Measurements from ENCODE around the gene RMDN3. TPM values are rescaled to one million over a fixed set of nuclear protein-coding genes. Genes with fewer than 3 reads are reported as not detected.
A peak's percentile ranks its signal among the peaks of the same experiment; 100 is the strongest.

RMDN3 gene
- total and polyA plus RNA-seq, 2 of the 13 experiments (the other 11 are each of a cell fraction or from before 2014, with no cell fraction given): 16.8 to 19.5 TPM

DNA sequence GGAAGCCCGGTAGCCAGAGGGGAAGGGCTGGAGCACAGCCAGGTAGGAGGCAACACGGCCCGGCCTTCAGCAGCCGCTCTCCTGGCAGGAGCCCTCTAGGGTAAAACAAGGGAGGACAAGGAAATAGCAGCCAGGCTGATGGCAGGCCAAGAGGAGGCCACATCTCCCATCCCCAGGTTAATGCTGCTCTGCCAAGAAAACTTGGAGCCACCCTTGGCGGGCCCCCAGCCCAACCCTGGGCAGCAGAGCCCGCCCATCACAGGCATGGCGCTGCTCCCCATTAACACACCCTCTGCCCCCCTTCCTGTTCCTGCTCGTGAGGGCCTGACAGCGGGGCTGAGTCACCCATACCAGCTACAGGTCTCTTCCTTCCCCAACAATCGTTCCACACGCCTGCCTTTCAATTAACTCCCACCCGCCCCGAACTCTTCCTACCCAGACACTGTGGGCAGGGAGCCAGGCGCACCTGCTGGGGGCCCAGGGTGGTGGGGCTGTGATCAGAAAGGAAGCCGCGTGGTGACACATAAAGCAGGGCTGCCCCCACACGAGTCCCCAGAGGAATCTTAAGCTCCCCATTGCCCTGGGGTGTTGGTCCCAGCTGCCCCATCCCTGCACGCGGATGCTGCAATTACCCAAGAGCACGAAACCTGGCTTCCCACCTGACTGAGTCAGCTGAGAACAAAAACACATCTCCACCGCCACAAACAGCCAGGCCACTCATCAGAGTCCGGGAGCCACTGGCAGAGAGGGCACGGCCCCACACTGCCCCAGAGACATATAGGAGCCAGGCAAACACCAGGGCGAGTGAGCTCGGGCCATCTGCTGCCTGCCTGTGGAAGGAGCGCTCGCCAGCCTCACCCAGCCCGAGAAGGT, 14.5 kb upstream of the RMDN3 start, which contains the start of gene C15orf62:
C15orf62 (plus strand) TSS at position 707 of the 873 bp plus-strand sequence. CDS start 516 bp downstream, outside the sequence.
- 92% methylated on average over 15 of the region's 28 CpGs for WGBS (ENCODE audit: low lambda C conversion rate)
- Histone ChIP-seq H4K20me1 (ENCODE audit: insufficient read depth, low read length) (no peaks in the 10 kb centered on the region), H3K27ac (ENCODE audit: extremely low read length, insufficient read depth, low read length) (no peak within 1 kb of the TSS), H3K36me3 (replicated peaks in 1 of 2; ENCODE audit: control insufficient read depth in 1 of 2, insufficient read depth in 2 of 2, low read length in 2 of 2) (peaks cover 9 to 32% of the 10 kb centered on the region in 2 experiments; a peak in 4 of 5 replicates), H3K9ac (ENCODE audit: insufficient read depth, low read depth, low read length) (no peak within 1 kb of the TSS), H2AFZ (ENCODE audit: low read length) (no peak within 1 kb of the TSS), H3K4me3 (replicated peaks in 1 of 3; ENCODE audit: insufficient read depth in 1 of 3, low read depth in 2 of 3, low read length in 3 of 3) (no peak within 1 kb of the TSS), H3K27me3 (ENCODE audit: control insufficient read depth in 1 of 2, insufficient read depth in 2 of 2, low read length in 2 of 2) (no peaks in the 10 kb centered on the region), H3K79me2 (ENCODE audit: insufficient read depth, low read length) (peaks cover 9% of the 10 kb centered on the region), H3K4me1 (ENCODE audit: insufficient read depth, low read length) (peaks cover 15% of the 10 kb centered on the region), H3K9me3 (ENCODE audit: low read length) (no peaks in the 10 kb centered on the region), H3K4me2 (ENCODE audit: low read depth, low read length) (no peak within 1 kb of the TSS)
- ATAC-seq: no peak
- in situ Hi-C loops (cut with HindIII; ENCODE audit: extremely low pct_ligation_motif_present, low pct_unique_long_range_greater_than_20kb) (no loop called here), intact Hi-C loops (cut with micrococcal nuclease; ENCODE audit: unreplicated experiment) (no loop called here)
- no TSS peak for BruUV-seq (replicated peaks)
- no peak for FAIRE-seq
- no peak for TF ChIP-seq EEA1 (CRISPR knock-in tag; IDR thresholded peaks at IDR 0.05; ENCODE audit: borderline replicate concordance)
- TF ChIP-seq ZNF343 (CRISPR knock-in tag; IDR thresholded peaks at IDR 0.05): no peak
- TF ChIP-seq POLR2AphosphoS5 (IDR thresholded peaks at IDR 0.05; ENCODE audit: low read depth, low read length): 0 out of 2 replicates have a peak, but pooled peaks have one; percentile 14
- TF ChIP-seq NAIF1 (CRISPR knock-in tag; IDR thresholded peaks at IDR 0.05; ENCODE audit: borderline replicate concordance): no peak
- peak; percentile 77 for TF ChIP-seq AGO2 (optimal IDR thresholded peaks at IDR 0.05; ENCODE audit: low read depth, low read length)
- TF ChIP-seq FOXK2 (IDR thresholded peaks at IDR 0.05): no peak
- no peak for TF ChIP-seq NFE2L2 (IDR thresholded peaks at IDR 0.05; ENCODE audit: low read length)
- TF ChIP-seq POLR2A (IDR thresholded peaks at IDR 0.05; ENCODE audit: insufficient read depth in 1 of 2, low read depth in 2 of 2, low read length in 2 of 2): 0 out of 4 replicates have a peak, but pooled peaks of 1 of the 2 experiments have one; percentile 12
- TF ChIP-seq ZIK1 (CRISPR knock-in tag; IDR thresholded peaks at IDR 0.05; ENCODE audit: borderline replicate concordance, low read depth): no peak
- no peak for TF ChIP-seq ZNF33A (CRISPR knock-in tag; IDR thresholded peaks at IDR 0.05; ENCODE audit: borderline replicate concordance)
- ChIA-PET CTCF (ENCODE audit: low intra/inter-chr PET ratio, low total read pairs) (no interaction called here), POLR2A (no interaction called here)
- no peak for DNase-seq (ENCODE audit: low spot score)

Measured in HepG2 (cell line).